Epithelial cell of esophagus (primary cell): Measurements from ENCODE around the gene MCRIP2.

ENCODE experiments used
- DNase-seq: peaks from one replicate; pipeline ENCODE4 v3.0.0; 2010; ENCODE audit warnings: low read depth
- H3K4me3 ChIP-seq: 2 replicates; pipeline ENCODE4 v1.5.1; 2011; ENCODE audit warnings: mild to moderate bottlenecking, low read length, control low read depth
- TF ChIP-seq, protein P1 (sequence below): IDR thresholded peaks from 2 replicates; pipeline ENCODE4 v1.5.1; 2011; ENCODE audit warnings: low read depth, mild to moderate bottlenecking, low read length, control low read depth, inconsistent platforms; ENCODE audit not compliant: insufficient read depth; ENCODE audit errors: missing control alignments

Gene MCRIP2

GRCh38 chr16:641326-642188 is at the start of gene MCRIP2:
MCRIP2 (plus strand) TSS chr16:641828; CDS start chr16:641992, 164 bp downstream.
- peak; percentile 70 for DNase-seq
- H3K4me3 ChIP-seq = peak within 1 kb of the TSS; percentile 57

DNA sequence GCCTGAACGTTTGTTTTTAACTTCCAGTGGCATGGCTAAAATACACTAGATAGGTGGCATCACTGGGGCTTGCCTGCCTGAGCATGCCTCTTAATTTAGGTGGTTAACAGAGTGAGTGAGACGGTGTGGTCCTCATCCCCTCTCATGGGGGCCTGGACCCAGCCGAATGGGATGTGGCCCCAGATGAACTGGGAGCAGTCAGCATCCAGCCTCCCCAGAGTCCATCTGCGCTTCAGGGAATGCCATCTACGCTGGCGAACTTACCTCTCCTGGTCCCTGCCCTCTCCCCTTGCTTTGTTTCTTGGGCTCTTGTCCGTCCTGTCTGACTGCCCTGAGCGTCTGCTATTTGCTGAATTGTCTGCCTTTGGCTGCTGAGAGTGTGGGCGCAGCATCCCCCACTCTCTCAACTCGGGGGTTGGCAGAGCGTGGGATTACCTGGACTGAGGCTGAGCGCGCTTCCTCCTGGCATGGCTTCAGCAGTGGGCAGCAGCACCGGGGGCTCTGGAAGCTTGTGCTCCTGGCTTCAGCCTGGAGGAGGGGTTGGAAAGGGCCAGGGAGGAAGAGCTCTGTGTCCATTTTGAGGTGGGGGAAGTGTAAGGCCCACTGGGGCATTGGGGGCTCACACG is 49.6 kb upstream of the MCRIP2 start:
- TF ChIP-seq, protein P1, sequence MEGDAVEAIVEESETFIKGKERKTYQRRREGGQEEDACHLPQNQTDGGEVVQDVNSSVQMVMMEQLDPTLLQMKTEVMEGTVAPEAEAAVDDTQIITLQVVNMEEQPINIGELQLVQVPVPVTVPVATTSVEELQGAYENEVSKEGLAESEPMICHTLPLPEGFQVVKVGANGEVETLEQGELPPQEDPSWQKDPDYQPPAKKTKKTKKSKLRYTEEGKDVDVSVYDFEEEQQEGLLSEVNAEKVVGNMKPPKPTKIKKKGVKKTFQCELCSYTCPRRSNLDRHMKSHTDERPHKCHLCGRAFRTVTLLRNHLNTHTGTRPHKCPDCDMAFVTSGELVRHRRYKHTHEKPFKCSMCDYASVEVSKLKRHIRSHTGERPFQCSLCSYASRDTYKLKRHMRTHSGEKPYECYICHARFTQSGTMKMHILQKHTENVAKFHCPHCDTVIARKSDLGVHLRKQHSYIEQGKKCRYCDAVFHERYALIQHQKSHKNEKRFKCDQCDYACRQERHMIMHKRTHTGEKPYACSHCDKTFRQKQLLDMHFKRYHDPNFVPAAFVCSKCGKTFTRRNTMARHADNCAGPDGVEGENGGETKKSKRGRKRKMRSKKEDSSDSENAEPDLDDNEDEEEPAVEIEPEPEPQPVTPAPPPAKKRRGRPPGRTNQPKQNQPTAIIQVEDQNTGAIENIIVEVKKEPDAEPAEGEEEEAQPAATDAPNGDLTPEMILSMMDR = no peak
- H3K4me3 ChIP-seq = peak overlapping the region; percentile 50
- peak; percentile 11 for DNase-seq

More at GRCh38 chr16:641326-642188, at the start of gene MCRIP2:
- TF ChIP-seq, protein P1 = no peak

GRCh38 chr16:592518-593306 is 48.9 kb upstream of the MCRIP2 start:
- peak overlapping the region; percentile 50 for H3K4me3 ChIP-seq
- peak; percentile 99 for DNase-seq
- TF ChIP-seq, protein P1 = peak; percentile 82

GRCh38 chr16:593406-593805 is 48.2 kb upstream of the MCRIP2 start:
- DNase-seq = peak; percentile 94
- TF ChIP-seq, protein P1 = no peak
- peak overlapping the region; percentile 50 for H3K4me3 ChIP-seq

- DNase-seq = no peak
- TF ChIP-seq, protein P1 = no peak
- H3K4me3 ChIP-seq = peak overlapping the region; percentile 13
Measured at GRCh38 chr16:593807-594206, 47.8 kb upstream of the MCRIP2 start.

GRCh38 chr16:595094-595528 is 46.5 kb upstream of the MCRIP2 start:
- DNase-seq = no peak
- TF ChIP-seq, protein P1 = no peak

More at GRCh38 chr16:595094-595528, 46.5 kb upstream of the MCRIP2 start:
- no peak overlapping the region for H3K4me3 ChIP-seq
